Neural cell (in vitro differentiated cells): ENCODE results near the gene NUP98. TPM values are rescaled to one million over a fixed set of nuclear protein-coding genes. Genes with fewer than 3 reads are reported as not detected.

Source experiments
- H2AFZ ChIP-seq: fragments of 200-600, 300-800 bp; sonication (generic), shearing (Covaris generic); 2 replicates; pipeline ENCODE4 v1.6.0; 2014; ENCODE audit warnings: low read depth, mild to moderate bottlenecking, antibody characterized with exemption, low read length, moderate library complexity
- H3F3A ChIP-seq: fragments of 200-600 bp; shearing (Covaris generic); 2 replicates; pipeline ENCODE4 v1.6.1; 2016; ENCODE audit warnings: mild to moderate bottlenecking, moderate library complexity, mixed read lengths, antibody characterized with exemption, low read length; ENCODE audit not compliant: insufficient read depth, poor library complexity, severe bottlenecking
- H3K27ac ChIP-seq: fragments of 200-600, 300-800 bp; sonication (generic), shearing (Covaris generic); 2 replicates; pipeline ENCODE4 v1.5.1; 2014; ENCODE audit warnings: mild to moderate bottlenecking, low read length, moderate library complexity
- H3K27me3 ChIP-seq: fragments of 300-800, 200-600 bp; sonication (generic), shearing (Covaris generic); 2 replicates; pipeline ENCODE4 v1.6.0; 2014; ENCODE audit warnings: mild to moderate bottlenecking, low read depth, low read length, moderate library complexity; ENCODE audit not compliant: insufficient read depth
- H3K36me3 ChIP-seq: fragments of 300-800, 200-600 bp; sonication (generic), shearing (Covaris generic); 2 replicates; pipeline ENCODE4 v1.5.1; 2014; ENCODE audit warnings: mild to moderate bottlenecking, antibody characterized with exemption, low read length, moderate library complexity; ENCODE audit not compliant: insufficient read depth
- H3K4me2 ChIP-seq: fragments of 300-800, 200-600 bp; sonication (generic), shearing (Covaris generic); 2 replicates; pipeline ENCODE4 v1.6.0; 2014; ENCODE audit warnings: mild to moderate bottlenecking, low read length
- H3K4me3 ChIP-seq: fragments of 300-800, 200-600 bp; sonication (generic), shearing (Covaris generic); 2 replicates; pipeline ENCODE4 v1.5.1; 2014; ENCODE audit warnings: mild to moderate bottlenecking, low read length, moderate library complexity
- H3K79me2 ChIP-seq: fragments of 200-600 bp; shearing (Covaris generic); replicated peaks from 2 replicates; pipeline ENCODE4 v1.6.0; 2014; ENCODE audit warnings: mild to moderate bottlenecking, low read length, moderate library complexity; ENCODE audit not compliant: insufficient read depth
- H3K9ac ChIP-seq: fragments of 300-800, 200-600 bp; sonication (generic), shearing (Covaris generic); 2 replicates; pipeline ENCODE4 v1.6.1; 2016; ENCODE audit warnings: mild to moderate bottlenecking, low read length, mixed read lengths
- H3K9me2 ChIP-seq: fragments of 200-600 bp; shearing (Covaris generic); 2 replicates; pipeline ENCODE4 v1.6.1; 2016; ENCODE audit warnings: mild to moderate bottlenecking, low read length, mixed read lengths; ENCODE audit not compliant: insufficient read depth
- H3K9me3 ChIP-seq: fragments of 200-600, 300-800 bp; sonication (generic), shearing (Covaris generic); 2 replicates; pipeline ENCODE4 v1.6.1; 2016; ENCODE audit warnings: mild to moderate bottlenecking, mixed run types, low read length, moderate library complexity, mixed read lengths
- H4K20me1 ChIP-seq: fragments of 200-600 bp; shearing (Covaris generic); 2 replicates; pipeline ENCODE4 v1.6.1; 2016; ENCODE audit warnings: mild to moderate bottlenecking, mixed run types; ENCODE audit not compliant: insufficient read depth
- CTCF ChIP-seq: fragments of 450-650 bp; IDR thresholded peaks from 2 replicates; pipeline ENCODE4 v1.5.1; 2014; ENCODE audit warnings: antibody characterized with exemption, mild to moderate bottlenecking, moderate library complexity; ENCODE audit not compliant: poor library complexity, severe bottlenecking
- EP300 ChIP-seq: fragments of 450-650 bp; conservative IDR thresholded peaks from 2 replicates; pipeline ENCODE4 v1.6.1; 2014; ENCODE audit warnings: antibody characterized with exemption, mild to moderate bottlenecking, moderate library complexity; ENCODE audit not compliant: poor library complexity, severe bottlenecking
- EZH2 ChIP-seq: fragments of 200-600, 300-800 bp; shearing (Covaris generic), sonication (generic); IDR thresholded peaks from 2 replicates; pipeline ENCODE4 v1.6.1; 2014; ENCODE audit warnings: antibody characterized with exemption, low read length, borderline replicate concordance, mild to moderate bottlenecking; ENCODE audit not compliant: insufficient read depth, poor library complexity, severe bottlenecking
- MXI1 ChIP-seq: fragments of 450-650 bp; conservative IDR thresholded peaks from 2 replicates; pipeline ENCODE4 v1.6.1; 2014; ENCODE audit warnings: antibody characterized with exemption, mild to moderate bottlenecking; ENCODE audit not compliant: poor library complexity, severe bottlenecking
- POLR2AphosphoS5 ChIP-seq: IDR thresholded peaks from 2 replicates; pipeline ENCODE4 v1.6.1; 2012
- RAD21 ChIP-seq: fragments of 450-650 bp; conservative IDR thresholded peaks from 2 replicates; pipeline ENCODE4 v1.6.1; 2014; ENCODE audit warnings: antibody characterized with exemption, mild to moderate bottlenecking, moderate library complexity
- REST ChIP-seq: IDR thresholded peaks from 2 replicates; pipeline ENCODE4 v1.6.1; 2012; ENCODE audit warnings: borderline replicate concordance
- SMC3 ChIP-seq: fragments of 450-650 bp; conservative IDR thresholded peaks from 2 replicates; pipeline ENCODE4 v1.6.1; 2014; ENCODE audit warnings: antibody characterized with exemption, mild to moderate bottlenecking, moderate library complexity; ENCODE audit not compliant: poor library complexity
- TAF1 ChIP-seq: IDR thresholded peaks from 2 replicates; pipeline ENCODE4 v1.6.1; 2012; ENCODE audit warnings: low read depth
- polyA plus RNA-seq: library from polyadenylated mRNA; depleted of rRNA; stranded (reverse); fragments of >200 nt; gene quantifications from 2 replicates; pipeline ENCODE4 v1.2.3, GENCODE V29; 2014

NUP98 gene
- polyA plus RNA-seq, 1 donor from 2014 or later: 28.9 TPM

- no peaks in the 10 kb centered on the region for H3K27me3 ChIP-seq
- H3K4me2 ChIP-seq: no peak overlapping the region
- no peak overlapping the region for H3K27ac ChIP-seq
- H3K4me3 ChIP-seq: no peak overlapping the region
- H4K20me1 ChIP-seq: no peaks in the 10 kb centered on the region
- no peak for TF ChIP-seq REST
- no peak for TF ChIP-seq MXI1
- no peak for TF ChIP-seq CTCF
- no peak for TF ChIP-seq SMC3
- TF ChIP-seq EP300: no peak
- no peak for TF ChIP-seq EZH2
- no peak for TF ChIP-seq TAF1
- TF ChIP-seq POLR2AphosphoS5: no peak
- TF ChIP-seq RAD21: no peak
- no peaks in the 10 kb centered on the region for H3F3A ChIP-seq
- no peak overlapping the region for H3K9ac ChIP-seq
- no peaks in the 10 kb centered on the region for H3K36me3 ChIP-seq
- H2AFZ ChIP-seq: no peak overlapping the region
- no peaks in the 10 kb centered on the region for H3K79me2 ChIP-seq
- H3K9me2 ChIP-seq: no peaks in the 10 kb centered on the region
- no peaks in the 10 kb centered on the region for H3K9me3 ChIP-seq
These were observed 25.9 kb upstream of the NUP98 start for GRCh38 chr11:3823303-3823702.

- Histone ChIP-seq H3K27ac (no peak overlapping the region), H4K20me1 (no peaks in the 10 kb centered on the region), H3K9me3 (no peaks in the 10 kb centered on the region), H3F3A (no peaks in the 10 kb centered on the region), H2AFZ (no peak overlapping the region), H3K4me2 (no peak overlapping the region), H3K9ac (no peak overlapping the region), H3K27me3 (no peaks in the 10 kb centered on the region), H3K36me3 (no peaks in the 10 kb centered on the region), H3K4me3 (no peak overlapping the region), H3K9me2 (no peaks in the 10 kb centered on the region), H3K79me2 (no peaks in the 10 kb centered on the region)
- TF ChIP-seq EZH2 (no peak), POLR2AphosphoS5 (no peak), CTCF (no peak), EP300 (no peak), TAF1 (no peak), RAD21 (no peak), SMC3 (no peak), MXI1 (no peak), REST (no peak)
These were observed 25.0 kb upstream of the NUP98 start for GRCh38 chr11:3822312-3822711.
